Activated T-cell treated with anti-CD3 and anti-CD28 coated beads for 4 hours (primary cell): ENCODE data around the gene OMA1.
"Not testable (repeated sequence)": the region's sequence is repeated elsewhere in the genome, so short reads cannot be mapped to it uniquely, and the experiment has no call there.

Source experiments
- DNase-seq: peaks from one replicate; pipeline ENCODE4 v3.0.0-alpha.2; 2020

The OMA1 gene

GRCh38 chr1:58546520-58547308 is at the start of gene OMA1:
OMA1 (minus strand) TSS chr1:58546726; CDS start chr1:58539294, 7,432 bp downstream.
- peak; percentile 96 for DNase-seq

- no peak for DNase-seq
These were observed 48.0 kb upstream of the OMA1 start for GRCh38 chr1:58594546-58594945.

- no peak for DNase-seq
These were observed 46.1 kb upstream of the OMA1 start for GRCh38 chr1:58592522-58593134.

- DNase-seq: no peak
These were observed 45.3 kb upstream of the OMA1 start for GRCh38 chr1:58591806-58592205.

- DNase-seq: no peak
These were observed 43.5 kb upstream of the OMA1 start for GRCh38 chr1:58590019-58590418.

- DNase-seq: no peak
These were observed 41.9 kb upstream of the OMA1 start for GRCh38 chr1:58588396-58588795.

GRCh38 chr1:58587667-58588066 is 41.1 kb upstream of the OMA1 start:
- DNase-seq: no peak

- DNase-seq: no peak
These were observed 39.7 kb upstream of the OMA1 start for GRCh38 chr1:58586271-58586670.

GRCh38 chr1:58585581-58586151 is 39.1 kb upstream of the OMA1 start:
- no peak for DNase-seq

GRCh38 chr1:58585166-58585565 is 38.6 kb upstream of the OMA1 start:
- no peak for DNase-seq

GRCh38 chr1:58584082-58584895 is 37.8 kb upstream of the OMA1 start:
- no peak for DNase-seq

- DNase-seq: no peak
These were observed 37.0 kb upstream of the OMA1 start for GRCh38 chr1:58583496-58583895.

GRCh38 chr1:58582143-58582542 is 35.6 kb upstream of the OMA1 start:
- DNase-seq: not testable (repeated sequence)

- no peak for DNase-seq
These were observed 35.1 kb upstream of the OMA1 start for GRCh38 chr1:58581641-58582040.

- no peak for DNase-seq
These were observed 33.7 kb upstream of the OMA1 start for GRCh38 chr1:58580186-58580585.

GRCh38 chr1:58577654-58578030 is 31.1 kb upstream of the OMA1 start:
- no peak for DNase-seq

GRCh38 chr1:58576727-58577653 is 30.5 kb upstream of the OMA1 start, which contains the start of gene TACSTD2:
TACSTD2 (minus strand) TSS chr1:58577252; CDS start chr1:58577156, 96 bp downstream.
- DNase-seq: no peak

- DNase-seq: no peak
These were observed 29.8 kb upstream of the OMA1 start for GRCh38 chr1:58576325-58576726.

GRCh38 chr1:58575551-58576324 is 29.2 kb upstream of the OMA1 start:
- no peak for DNase-seq

GRCh38 chr1:58574816-58575215 is 28.3 kb upstream of the OMA1 start:
- no peak for DNase-seq
